HCT116 (cell line): ENCODE measurements around the gene STIM1. TPM values are rescaled to one million over a fixed set of nuclear protein-coding genes. Genes with fewer than 3 reads are reported as not detected.

ENCODE experiments used
- ATAC-seq: fragments of 200-7000 bp; cut with Tn5 transposase; 2 replicates; pipeline ENCODE4 v1.9.1; 2020; ENCODE audit warnings: mild to moderate bottlenecking, moderate library complexity
- BruUV-seq: library from RNA; stranded (reverse); fragments of 400-500 nt; replicated peaks from 2 replicates; lab custom pipeline; 2021; lab: Mats Ljungman, UMichigan
- CTCF ChIA-PET: fragments of 300-600 bp; sonication (Branson Sonifier 250); formaldehyde crosslinking; loops from one replicate; lab custom pipeline; 2021; ENCODE audit warnings: antibody characterized with exemption; lab: Charles Lee
- POLR2A ChIA-PET: fragments of 300-600, 350-600 bp; sonication (Branson Sonifier 250); formaldehyde crosslinking; loops from one replicate; lab custom pipeline; 2021; ENCODE audit warnings: antibody characterized with exemption; lab: Charles Lee
- RAD21 ChIA-PET, 2 experiments: fragments of 300-600 bp; sonication (Branson Sonifier 250); formaldehyde crosslinking; loops; one replicate each; lab custom pipeline; 2023; ENCODE audit warnings: low total read pairs in 2 of 2; ENCODE audit not compliant: uncharacterized antibody in 2 of 2, unreplicated experiment in 2 of 2, low non-redundant PET in 1 of 2; lab: Charles Lee
- DNase-seq: peaks from one replicate; pipeline ENCODE4 v3.0.0-alpha.2; 2010; ENCODE audit warnings: low read depth, low spot score
- H2AFZ ChIP-seq: fragments of 200-600 bp; shearing (Covaris generic), sonication (generic); 2 replicates; pipeline ENCODE4 v1.6.1; 2017; ENCODE audit warnings: low read depth, mixed run types, mixed read lengths, antibody characterized with exemption, low read length; ENCODE audit not compliant: poor library complexity, severe bottlenecking
- H3K27ac ChIP-seq: 2 replicates; pipeline ENCODE4 v1.5.1; 2012; ENCODE audit warnings: low read depth, low read length
- H3K27me3 ChIP-seq: fragments of 200-600 bp; sonication (generic); 2 replicates; pipeline ENCODE4 v1.6.1; 2016; ENCODE audit warnings: mixed run types, low read length, mixed read lengths; ENCODE audit not compliant: insufficient read depth
- H3K36me3 ChIP-seq, 2 experiments: fragments of 200-500 bp in 1 of 2; fragments of 200-600 bp in 1 of 2; sonication (Bioruptor generic) in 1 of 2; sonication (generic) in 1 of 2; 2 replicates each; pipeline versions ENCODE4 v1.5.1 to v1.6.1; 2014 to 2016; ENCODE audit warnings: low read length in 2 of 2, inconsistent platforms in 1 of 2, mixed read lengths in 1 of 2, mixed run types in 1 of 2; ENCODE audit not compliant: insufficient read depth in 2 of 2, control insufficient read depth in 1 of 2
- H3K4me1 ChIP-seq, 2 experiments: fragments of 200-600 bp in 1 of 2; sonication (generic) in 1 of 2; 2 replicates each; pipeline versions ENCODE4 v1.5.1 to v1.6.1; 2012 to 2017; ENCODE audit warnings: low read length in 2 of 2, inconsistent platforms in 1 of 2, mild to moderate bottlenecking in 1 of 2, mixed read lengths in 1 of 2, mixed run types in 1 of 2, moderate library complexity in 1 of 2; ENCODE audit not compliant: insufficient read depth in 2 of 2, control insufficient read depth in 1 of 2
- H3K4me2 ChIP-seq: fragments of 200-600 bp; sonication (generic); 2 replicates; pipeline ENCODE4 v1.6.1; 2017; ENCODE audit warnings: mixed run types, low read length, mixed read lengths
- H3K4me3 ChIP-seq, 2 experiments: fragments of 200-600 bp in 1 of 2; sonication (generic) in 1 of 2; replicated peaks in 1 of 2; 2 replicates each; pipeline ENCODE4 v1.5.1; 2011 to 2016; ENCODE audit warnings: low read length in 2 of 2, control low read depth in 1 of 2, low read depth in 1 of 2, mild to moderate bottlenecking in 1 of 2, mixed read lengths in 1 of 2, mixed run types in 1 of 2
- H3K79me2 ChIP-seq: fragments of 200-600 bp; sonication (generic); 2 replicates; pipeline ENCODE4 v1.6.1; 2017; ENCODE audit warnings: mild to moderate bottlenecking, mixed run types, low read length, moderate library complexity, mixed read lengths; ENCODE audit not compliant: insufficient read depth
- H3K9ac ChIP-seq: fragments of 200-600 bp; sonication (generic); 2 replicates; pipeline ENCODE4 v1.6.1; 2016; ENCODE audit warnings: low read length, mixed read lengths
- H3K9me2 ChIP-seq: fragments of 200-600 bp; sonication (generic), shearing (Covaris generic); 2 replicates; pipeline ENCODE4 v1.6.1; 2017; ENCODE audit warnings: mixed run types, mild to moderate bottlenecking, moderate library complexity; ENCODE audit not compliant: insufficient read depth
- H3K9me3 ChIP-seq, 2 experiments: fragments of 200-500 bp in 1 of 2; fragments of 200-600 bp in 1 of 2; sonication (Bioruptor generic) in 1 of 2; sonication (generic) in 1 of 2; 2 replicates each; pipeline ENCODE4 v1.6.1; 2014 to 2017; ENCODE audit warnings: low read length in 2 of 2, mixed read lengths in 2 of 2, inconsistent platforms in 1 of 2, low read depth in 1 of 2, mild to moderate bottlenecking in 1 of 2, mixed run types in 1 of 2, moderate library complexity in 1 of 2; ENCODE audit not compliant: control insufficient read depth in 1 of 2, insufficient read depth in 1 of 2
- H4K20me1 ChIP-seq: fragments of 200-600 bp; sonication (generic), shearing (Covaris generic); 2 replicates; pipeline ENCODE4 v1.6.1; 2017; ENCODE audit warnings: mixed run types, mild to moderate bottlenecking, moderate library complexity; ENCODE audit not compliant: insufficient read depth
- ATF3 ChIP-seq: IDR thresholded peaks from 2 replicates; pipeline ENCODE4 v1.6.1; 2012
- CBX3 ChIP-seq: IDR thresholded peaks from 2 replicates; pipeline ENCODE4 v1.6.1; 2012; ENCODE audit warnings: low read depth
- CEBPB ChIP-seq: IDR thresholded peaks from 2 replicates; pipeline ENCODE4 v1.6.1; 2012; ENCODE audit warnings: low read depth
- ELF1 ChIP-seq: IDR thresholded peaks from 2 replicates; pipeline ENCODE4 v1.6.1; 2012; ENCODE audit warnings: low read depth, borderline replicate concordance
- EZH2 ChIP-seq: fragments of 200-600 bp; sonication (generic); IDR thresholded peaks from 2 replicates; pipeline ENCODE4 v1.6.1; 2017; ENCODE audit warnings: antibody characterized with exemption, mixed run types
- FOSL1 ChIP-seq: IDR thresholded peaks from 2 replicates; pipeline ENCODE4 v1.6.1; 2012; ENCODE audit warnings: low read depth
- JUND ChIP-seq: IDR thresholded peaks from 2 replicates; pipeline ENCODE4 v1.6.1; 2012
- MAX ChIP-seq: IDR thresholded peaks from 2 replicates; pipeline ENCODE4 v1.6.1; 2012
- POLR2AphosphoS5 ChIP-seq: IDR thresholded peaks from 2 replicates; pipeline ENCODE4 v1.6.1; 2011; ENCODE audit warnings: mild to moderate bottlenecking, low read depth, low read length, moderate library complexity
- RAD21 ChIP-seq: IDR thresholded peaks from 2 replicates; pipeline ENCODE4 v1.6.1; 2012; ENCODE audit warnings: low read depth, mild to moderate bottlenecking
- REST ChIP-seq: IDR thresholded peaks from 2 replicates; pipeline ENCODE4 v1.6.1; 2012; ENCODE audit warnings: low read depth
- SRF ChIP-seq: IDR thresholded peaks from 2 replicates; pipeline ENCODE4 v1.6.1; 2012; ENCODE audit warnings: low read depth
- TCF7L2 ChIP-seq: IDR thresholded peaks from 2 replicates; pipeline ENCODE4 v1.7.0; 2011; ENCODE audit warnings: borderline replicate concordance, inconsistent platforms; ENCODE audit not compliant: insufficient read depth, insufficient read length; ENCODE audit errors: extremely low read depth
- YY1 ChIP-seq: IDR thresholded peaks from 2 replicates; pipeline ENCODE4 v1.6.1; 2011; ENCODE audit warnings: low read length, low read depth, moderate library complexity, mild to moderate bottlenecking; ENCODE audit not compliant: insufficient replicate concordance; ENCODE audit errors: extremely low read depth
- ZBTB33 ChIP-seq: IDR thresholded peaks from 2 replicates; pipeline ENCODE4 v1.6.1; 2011; ENCODE audit warnings: mild to moderate bottlenecking, low read length, moderate library complexity; ENCODE audit not compliant: insufficient replicate concordance; ENCODE audit errors: extremely low read depth
- ZFX ChIP-seq: fragments of 450-650 bp; IDR thresholded peaks from 2 replicates; pipeline ENCODE4 v1.6.1; 2017
- ZNF274 ChIP-seq: fragments of 200-500 bp; sonication (Bioruptor generic); IDR thresholded peaks from 2 replicates; pipeline ENCODE4 v1.6.1; 2014; ENCODE audit warnings: mild to moderate bottlenecking, low read depth, low read length, inconsistent platforms
- intact Hi-C: fragments of 100-400 bp; cut with micrococcal nuclease; formaldehyde crosslinking; loops from 2 replicates; pipeline ENCODE4 v1.10.0; 2022
- total RNA-seq: library from RNA; stranded (reverse); gene quantifications from one replicate; pipeline ENCODE4 v1.2.1, GENCODE V29; 2021; ENCODE audit not compliant: unreplicated experiment

The STIM1 gene
- total RNA-seq, 1 experiment from 2014 or later = 22.3 TPM

GRCh38 chr11:3929232-3929631 lies 73.8 kb downstream of the STIM1 start (continued):
- no peak for TF ChIP-seq ZBTB33

GRCh38 chr11:3929649-3930048 lies 74.2 kb downstream of the STIM1 start:
- Histone ChIP-seq H4K20me1 (no peaks in the 10 kb centered on the region), H2AFZ (no peak overlapping the region), H3K9me2 (no peaks in the 10 kb centered on the region), H3K27me3 (no peaks in the 10 kb centered on the region), H3K4me3 (no peak overlapping the region), H3K9me3 (no peaks in the 10 kb centered on the region), H3K4me1 (no peaks in the 10 kb centered on the region), H3K9ac (no peak overlapping the region), H3K79me2 (no peaks in the 10 kb centered on the region), H3K36me3 (no peaks in the 10 kb centered on the region), H3K4me2 (no peak overlapping the region), H3K27ac (no peak overlapping the region)
- BruUV-seq = no TSS peak
- DNase-seq (no peak), ATAC-seq (no peak)
- ChIA-PET POLR2A (no interaction called here), CTCF (interaction anchor here (1.4 kb wide), 1 partner anchor 75 kb away, joined by 4 read pairs; no protein-coding TSS in a partner anchor), RAD21 (no interaction called here)
- intact Hi-C loops = no loop called here
- TF ChIP-seq YY1 (no peak), REST (no peak), FOSL1 (no peak), ZFX (no peak), ATF3 (no peak), JUND (no peak), CBX3 (no peak), ZNF274 (no peak), ELF1 (no peak), SRF (no peak), ZBTB33 (no peak), CEBPB (no peak), POLR2AphosphoS5 (no peak), TCF7L2 (no peak), RAD21 (no peak), MAX (no peak), EZH2 (no peak)
